HepG2 (cell line): ENCODE measurements around the gene SSX2IP. TPM values are rescaled to one million over a fixed set of nuclear protein-coding genes. Genes with fewer than 3 reads are reported as not detected.

Experiments used
- EED ChIP-seq: sonication (generic); formaldehyde crosslinking; IDR thresholded peaks from 2 replicates; pipeline ENCODE4 v1.5.0; 2020; ENCODE audit warnings: mild to moderate bottlenecking, missing genetic modification reagents
- ELF3 ChIP-seq: IDR thresholded peaks from 2 replicates; pipeline ENCODE4 v1.6.1; 2016; ENCODE audit warnings: missing genetic modification reagents, missing compliant biosample characterization
- ETV5 ChIP-seq: IDR thresholded peaks from 2 replicates; pipeline ENCODE4 v1.6.1; 2018; ENCODE audit warnings: missing biosample characterization, missing genetic modification reagents, inconsistent platforms, borderline replicate concordance
- FOSL1 ChIP-seq: sonication (generic); formaldehyde crosslinking; IDR thresholded peaks from 2 replicates; pipeline ENCODE4 v1.9.0; 2021; ENCODE audit warnings: missing genetic modification reagents, borderline replicate concordance
- GATAD1 ChIP-seq: IDR thresholded peaks from 2 replicates; pipeline ENCODE4 v1.6.1; 2016; ENCODE audit warnings: missing genetic modification reagents, missing compliant biosample characterization
- HHEX ChIP-seq: IDR thresholded peaks from 2 replicates; pipeline ENCODE4 v1.6.1; 2016; ENCODE audit warnings: control low read depth
- HMG20B ChIP-seq: conservative IDR thresholded peaks from 2 replicates; pipeline ENCODE4 v1.6.1; 2016; ENCODE audit warnings: missing genetic modification reagents, missing compliant biosample characterization
- SAP130 ChIP-seq: IDR thresholded peaks from 2 replicates; pipeline ENCODE4 v1.6.1; 2016; ENCODE audit warnings: low read depth
- ZBTB3 ChIP-seq: sonication (generic); formaldehyde crosslinking; IDR thresholded peaks from 2 replicates; pipeline ENCODE4 v1.4.0; 2020; ENCODE audit warnings: low read depth, mild to moderate bottlenecking, moderate library complexity, missing genetic modification reagents, borderline replicate concordance
- ZKSCAN5 ChIP-seq: sonication (generic); formaldehyde crosslinking; IDR thresholded peaks from 2 replicates; pipeline ENCODE4 v1.5.1; 2020; ENCODE audit warnings: mild to moderate bottlenecking, missing genetic modification reagents
- ZNF101 ChIP-seq: sonication (generic); formaldehyde crosslinking; IDR thresholded peaks from 2 replicates; pipeline ENCODE4 v1.4.0; 2020; ENCODE audit warnings: mild to moderate bottlenecking, low read depth, missing genetic modification reagents, borderline replicate concordance
- ZNF326 ChIP-seq: sonication (generic); formaldehyde crosslinking; IDR thresholded peaks from 2 replicates; pipeline ENCODE4 v1.4.0; 2020; ENCODE audit warnings: missing genetic modification reagents, borderline replicate concordance
- ZNF709 ChIP-seq: sonication (generic); formaldehyde crosslinking; IDR thresholded peaks from 2 replicates; pipeline ENCODE4 v1.5.0; 2020; ENCODE audit warnings: mild to moderate bottlenecking, missing genetic modification reagents
- polyA plus RNA-seq, 8 experiments: library from polyadenylated mRNA; depleted of rRNA in 3 of 8; stranded (reverse) in 7 of 8; unstranded in 1 of 8; fragments of >200 nt; fragmentation: Illumina TruSeq in 4 of 8; extraction: Trizol in 4 of 8; gene quantifications; 2 replicates each; pipeline versions ENCODE4 v1.2.1 to v1.2.3, GENCODE V29; 2011 to 2016; ENCODE audit warnings: low read depth in 4 of 8, missing spikeins in 1 of 8, mixed read lengths in 1 of 8; ENCODE audit not compliant: insufficient read depth in 1 of 8
- total RNA-seq, 5 experiments: library from RNA; depleted of rRNA; stranded (reverse); fragments of >200 nt; fragmentation: Illumina TruSeq; extraction: Trizol; gene quantifications; 2 replicates each; pipeline ENCODE4 v1.2.3, GENCODE V29; 2016; ENCODE audit warnings: low read depth in 1 of 5
- TF ChIP-seq, protein P1 (sequence below): sonication (generic); formaldehyde crosslinking; IDR thresholded peaks from 2 replicates; pipeline ENCODE4 v1.8.1; 2023; ENCODE audit warnings: mild to moderate bottlenecking, inconsistent platforms, moderate library complexity, missing genetic modification reagents, borderline replicate concordance
- TF ChIP-seq, protein P2 (sequence below): sonication (generic); formaldehyde crosslinking; IDR thresholded peaks from 2 replicates; pipeline ENCODE4 v1.8.1; 2023; ENCODE audit warnings: missing genetic modification reagents, inconsistent platforms, borderline replicate concordance
- TF ChIP-seq, protein P3 (sequence below): IDR thresholded peaks from 2 replicates; pipeline ENCODE4 v1.6.1; 2016; ENCODE audit warnings: mild to moderate bottlenecking
- TF ChIP-seq, protein P4 (sequence below): sonication (generic); formaldehyde crosslinking; IDR thresholded peaks from 2 replicates; pipeline ENCODE4 v1.4.0; 2020; ENCODE audit warnings: missing genetic modification reagents
- TF ChIP-seq, protein P5 (sequence below): IDR thresholded peaks from 2 replicates; pipeline ENCODE4 v1.6.1; 2016; ENCODE audit warnings: missing compliant biosample characterization, missing genetic modification reagents, borderline replicate concordance
- TF ChIP-seq, protein P6 (sequence below): sonication (generic); formaldehyde crosslinking; IDR thresholded peaks from 2 replicates; pipeline ENCODE4 v1.5.0; 2020; ENCODE audit warnings: mild to moderate bottlenecking, missing genetic modification reagents, moderate library complexity

The SSX2IP gene
- total and polyA plus RNA-seq, 2 of the 13 experiments (the other 11 are each of a cell fraction or from before 2014, with no cell fraction given) = 2.7 to 23.7 TPM

DNA sequence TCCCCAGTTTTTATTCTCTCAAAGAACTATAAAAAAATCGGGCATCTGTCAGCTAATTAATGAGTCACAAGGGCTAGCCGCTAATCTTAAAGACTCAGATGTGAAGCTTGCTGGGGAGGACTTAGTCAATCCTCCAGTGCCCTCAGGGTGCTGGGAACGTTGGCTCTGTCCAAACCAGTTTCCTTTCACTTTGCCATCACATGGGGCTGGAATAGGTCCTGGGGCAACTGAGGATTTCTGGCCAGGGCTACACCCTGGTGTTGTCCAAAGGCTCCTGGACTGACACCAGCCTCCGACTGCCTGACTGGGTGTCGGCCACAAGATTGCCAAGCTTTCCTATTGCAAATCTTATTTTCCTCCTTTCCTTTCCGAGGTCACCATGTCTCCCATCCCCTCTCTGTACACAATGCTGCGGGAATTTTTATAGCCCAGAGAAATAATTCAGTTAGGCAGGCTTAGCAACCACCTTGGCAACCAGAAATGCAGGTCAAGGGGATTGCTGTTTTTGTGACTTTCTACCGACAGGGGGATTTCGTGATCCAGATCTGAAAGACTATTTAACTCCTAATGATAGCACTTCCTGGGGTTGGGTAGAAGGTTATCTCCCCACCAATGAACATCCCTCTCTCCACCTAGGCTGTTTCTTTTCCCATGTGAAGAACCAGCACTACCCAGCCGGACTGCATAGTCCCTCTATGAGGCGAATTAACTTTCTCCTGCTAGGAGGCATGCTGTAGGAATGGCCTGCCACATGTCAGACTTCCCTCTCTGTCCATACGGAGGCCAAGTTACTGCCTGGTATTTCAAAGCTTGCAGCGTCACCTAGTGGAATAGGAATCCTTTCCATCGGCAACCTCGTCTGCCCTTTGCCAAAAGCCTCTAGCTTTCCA is 86.1 kb downstream of the SSX2IP start (continued):
- TF ChIP-seq ZNF709 (CRISPR knock-in tag) (no peak), HMG20B (no peak), ZKSCAN5 (CRISPR knock-in tag) (no peak), FOSL1 (no peak), ZNF101 (CRISPR knock-in tag) (no peak), SAP130 (CRISPR knock-in tag) (peak; percentile 75), HHEX (CRISPR knock-in tag) (no peak), ZBTB3 (CRISPR knock-in tag) (no peak), EED (CRISPR knock-in tag) (no peak), ZNF326 (CRISPR knock-in tag) (no peak), ETV5 (CRISPR knock-in tag) (0 out of 2 replicates have a peak, but pooled peaks have one; percentile 32), ELF3 (CRISPR knock-in tag) (peak; percentile 53), GATAD1 (CRISPR knock-in tag) (0 out of 2 replicates have a peak, but pooled peaks have one; percentile 30)
- TF ChIP-seq, protein P1, sequence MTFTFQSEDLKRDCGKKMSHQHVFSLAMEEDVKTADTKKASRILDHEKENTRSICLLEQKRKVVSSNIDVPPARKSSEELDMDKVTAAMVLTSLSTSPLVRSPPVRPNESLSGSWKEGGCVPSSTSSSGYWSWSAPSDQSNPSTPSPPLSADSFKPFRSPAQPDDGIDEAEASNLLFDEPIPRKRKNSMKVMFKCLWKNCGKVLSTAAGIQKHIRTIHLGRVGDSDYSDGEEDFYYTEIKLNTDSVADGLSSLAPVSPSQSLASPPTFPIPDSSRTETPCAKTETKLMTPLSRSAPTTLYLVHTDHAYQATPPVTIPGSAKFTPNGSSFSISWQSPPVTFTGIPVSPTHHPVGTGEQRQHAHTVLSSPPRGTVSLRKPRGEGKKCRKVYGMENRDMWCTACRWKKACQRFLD (CRISPR knock-in tag) = no peak
- TF ChIP-seq, protein P2, sequence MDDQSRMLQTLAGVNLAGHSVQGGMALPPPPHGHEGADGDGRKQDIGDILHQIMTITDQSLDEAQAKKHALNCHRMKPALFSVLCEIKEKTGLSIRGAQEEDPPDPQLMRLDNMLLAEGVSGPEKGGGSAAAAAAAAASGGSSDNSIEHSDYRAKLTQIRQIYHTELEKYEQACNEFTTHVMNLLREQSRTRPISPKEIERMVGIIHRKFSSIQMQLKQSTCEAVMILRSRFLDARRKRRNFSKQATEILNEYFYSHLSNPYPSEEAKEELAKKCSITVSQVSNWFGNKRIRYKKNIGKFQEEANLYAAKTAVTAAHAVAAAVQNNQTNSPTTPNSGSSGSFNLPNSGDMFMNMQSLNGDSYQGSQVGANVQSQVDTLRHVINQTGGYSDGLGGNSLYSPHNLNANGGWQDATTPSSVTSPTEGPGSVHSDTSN = no peak
- TF ChIP-seq, protein P3, sequence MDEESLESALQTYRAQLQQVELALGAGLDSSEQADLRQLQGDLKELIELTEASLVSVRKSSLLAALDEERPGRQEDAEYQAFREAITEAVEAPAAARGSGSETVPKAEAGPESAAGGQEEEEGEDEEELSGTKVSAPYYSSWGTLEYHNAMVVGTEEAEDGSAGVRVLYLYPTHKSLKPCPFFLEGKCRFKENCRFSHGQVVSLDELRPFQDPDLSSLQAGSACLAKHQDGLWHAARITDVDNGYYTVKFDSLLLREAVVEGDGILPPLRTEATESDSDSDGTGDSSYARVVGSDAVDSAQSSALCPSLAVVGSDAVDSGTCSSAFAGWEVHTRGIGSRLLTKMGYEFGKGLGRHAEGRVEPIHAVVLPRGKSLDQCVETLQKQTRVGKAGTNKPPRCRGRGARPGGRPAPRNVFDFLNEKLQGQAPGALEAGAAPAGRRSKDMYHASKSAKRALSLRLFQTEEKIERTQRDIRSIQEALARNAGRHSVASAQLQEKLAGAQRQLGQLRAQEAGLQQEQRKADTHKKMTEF (CRISPR knock-in tag) = 0 out of 2 replicates have a peak, but pooled peaks have one; percentile 31
- TF ChIP-seq, protein P4, sequence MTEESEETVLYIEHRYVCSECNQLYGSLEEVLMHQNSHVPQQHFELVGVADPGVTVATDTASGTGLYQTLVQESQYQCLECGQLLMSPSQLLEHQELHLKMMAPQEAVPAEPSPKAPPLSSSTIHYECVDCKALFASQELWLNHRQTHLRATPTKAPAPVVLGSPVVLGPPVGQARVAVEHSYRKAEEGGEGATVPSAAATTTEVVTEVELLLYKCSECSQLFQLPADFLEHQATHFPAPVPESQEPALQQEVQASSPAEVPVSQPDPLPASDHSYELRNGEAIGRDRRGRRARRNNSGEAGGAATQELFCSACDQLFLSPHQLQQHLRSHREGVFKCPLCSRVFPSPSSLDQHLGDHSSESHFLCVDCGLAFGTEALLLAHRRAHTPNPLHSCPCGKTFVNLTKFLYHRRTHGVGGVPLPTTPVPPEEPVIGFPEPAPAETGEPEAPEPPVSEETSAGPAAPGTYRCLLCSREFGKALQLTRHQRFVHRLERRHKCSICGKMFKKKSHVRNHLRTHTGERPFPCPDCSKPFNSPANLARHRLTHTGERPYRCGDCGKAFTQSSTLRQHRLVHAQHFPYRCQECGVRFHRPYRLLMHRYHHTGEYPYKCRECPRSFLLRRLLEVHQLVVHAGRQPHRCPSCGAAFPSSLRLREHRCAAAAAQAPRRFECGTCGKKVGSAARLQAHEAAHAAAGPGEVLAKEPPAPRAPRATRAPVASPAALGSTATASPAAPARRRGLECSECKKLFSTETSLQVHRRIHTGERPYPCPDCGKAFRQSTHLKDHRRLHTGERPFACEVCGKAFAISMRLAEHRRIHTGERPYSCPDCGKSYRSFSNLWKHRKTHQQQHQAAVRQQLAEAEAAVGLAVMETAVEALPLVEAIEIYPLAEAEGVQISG = no peak
- TF ChIP-seq, protein P5, sequence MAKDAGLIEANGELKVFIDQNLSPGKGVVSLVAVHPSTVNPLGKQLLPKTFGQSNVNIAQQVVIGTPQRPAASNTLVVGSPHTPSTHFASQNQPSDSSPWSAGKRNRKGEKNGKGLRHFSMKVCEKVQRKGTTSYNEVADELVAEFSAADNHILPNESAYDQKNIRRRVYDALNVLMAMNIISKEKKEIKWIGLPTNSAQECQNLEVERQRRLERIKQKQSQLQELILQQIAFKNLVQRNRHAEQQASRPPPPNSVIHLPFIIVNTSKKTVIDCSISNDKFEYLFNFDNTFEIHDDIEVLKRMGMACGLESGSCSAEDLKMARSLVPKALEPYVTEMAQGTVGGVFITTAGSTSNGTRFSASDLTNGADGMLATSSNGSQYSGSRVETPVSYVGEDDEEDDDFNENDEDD = peak; percentile 66; the same call in 1 of the 2 replicates
- TF ChIP-seq, protein P6, sequence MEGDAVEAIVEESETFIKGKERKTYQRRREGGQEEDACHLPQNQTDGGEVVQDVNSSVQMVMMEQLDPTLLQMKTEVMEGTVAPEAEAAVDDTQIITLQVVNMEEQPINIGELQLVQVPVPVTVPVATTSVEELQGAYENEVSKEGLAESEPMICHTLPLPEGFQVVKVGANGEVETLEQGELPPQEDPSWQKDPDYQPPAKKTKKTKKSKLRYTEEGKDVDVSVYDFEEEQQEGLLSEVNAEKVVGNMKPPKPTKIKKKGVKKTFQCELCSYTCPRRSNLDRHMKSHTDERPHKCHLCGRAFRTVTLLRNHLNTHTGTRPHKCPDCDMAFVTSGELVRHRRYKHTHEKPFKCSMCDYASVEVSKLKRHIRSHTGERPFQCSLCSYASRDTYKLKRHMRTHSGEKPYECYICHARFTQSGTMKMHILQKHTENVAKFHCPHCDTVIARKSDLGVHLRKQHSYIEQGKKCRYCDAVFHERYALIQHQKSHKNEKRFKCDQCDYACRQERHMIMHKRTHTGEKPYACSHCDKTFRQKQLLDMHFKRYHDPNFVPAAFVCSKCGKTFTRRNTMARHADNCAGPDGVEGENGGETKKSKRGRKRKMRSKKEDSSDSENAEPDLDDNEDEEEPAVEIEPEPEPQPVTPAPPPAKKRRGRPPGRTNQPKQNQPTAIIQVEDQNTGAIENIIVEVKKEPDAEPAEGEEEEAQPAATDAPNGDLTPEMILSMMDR (CRISPR knock-in tag) = peak; percentile 93
